Mononuclear cell (primary cell): Measurements from ENCODE around the gene RPIA. TPM values are rescaled to one million over a fixed set of nuclear protein-coding genes. Genes with fewer than 3 reads are reported as not detected.

Experiments used
- H3K27me3 ChIP-seq: 2 replicates; pipeline ENCODE4 v1.6.0; 2011; ENCODE audit warnings: low read length, control low read depth; ENCODE audit not compliant: insufficient read depth
- H3K4me1 ChIP-seq: 2 replicates; pipeline ENCODE4 v1.5.1; 2011; ENCODE audit warnings: mild to moderate bottlenecking, low read length, control low read depth; ENCODE audit not compliant: insufficient read depth
- H3K4me3 ChIP-seq: 2 replicates; pipeline ENCODE4 v1.5.1; 2011; ENCODE audit warnings: mild to moderate bottlenecking, low read length, moderate library complexity
- H3K9me3 ChIP-seq: 2 replicates; pipeline ENCODE4 v1.5.1; 2011; ENCODE audit warnings: low read depth, mild to moderate bottlenecking, control low read depth, low read length
- total RNA-seq: library from RNA; depleted of rRNA; stranded (reverse); fragments of >200 nt; gene quantifications from one replicate; pipeline ENCODE4 v1.2.3, GENCODE V29; 2012

Gene RPIA
- total RNA-seq, 1 donor: 18.9 TPM

DNA sequence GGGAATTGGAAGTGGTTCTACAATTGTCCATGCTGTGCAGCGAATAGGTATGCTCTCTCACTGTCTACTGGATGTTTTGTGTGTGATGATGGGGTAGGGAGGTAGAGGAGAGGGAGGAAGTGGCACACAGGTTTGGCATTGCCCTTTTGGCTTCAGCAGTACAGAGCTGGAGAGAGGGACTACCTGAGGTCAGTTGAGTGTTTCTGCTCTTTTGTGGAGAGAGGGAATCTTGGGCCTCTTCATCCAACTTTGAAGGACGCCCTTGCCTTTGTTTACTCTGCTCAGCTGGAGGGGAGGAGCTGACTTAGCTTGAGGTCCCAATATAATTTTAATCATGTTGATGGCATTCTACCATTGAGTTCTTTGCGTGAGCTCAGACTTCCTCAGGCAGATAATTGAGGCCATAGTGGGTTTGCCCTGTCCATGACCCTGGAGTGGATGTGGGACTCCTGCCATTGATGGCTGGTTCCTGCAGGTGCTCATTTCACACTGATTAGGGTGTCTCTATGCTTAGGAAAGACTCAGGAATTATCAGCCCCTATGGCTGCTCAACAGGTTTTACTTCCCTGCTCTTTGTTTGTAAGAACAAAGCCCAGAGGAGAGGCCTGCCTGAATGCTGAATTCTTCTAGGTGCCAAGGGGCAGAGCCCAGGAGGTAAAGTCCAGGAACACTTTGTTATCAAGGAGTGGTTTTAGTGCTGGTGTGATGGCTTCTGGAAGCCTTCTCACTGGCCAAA lies 7.2 kb downstream of the RPIA start:
- no peaks in the 10 kb centered on the region for H3K27me3 ChIP-seq
- H3K4me1 ChIP-seq: peaks cover 13% of the 10 kb centered on the region
- no peak overlapping the region for H3K4me3 ChIP-seq
- no peaks in the 10 kb centered on the region for H3K9me3 ChIP-seq

DNA sequence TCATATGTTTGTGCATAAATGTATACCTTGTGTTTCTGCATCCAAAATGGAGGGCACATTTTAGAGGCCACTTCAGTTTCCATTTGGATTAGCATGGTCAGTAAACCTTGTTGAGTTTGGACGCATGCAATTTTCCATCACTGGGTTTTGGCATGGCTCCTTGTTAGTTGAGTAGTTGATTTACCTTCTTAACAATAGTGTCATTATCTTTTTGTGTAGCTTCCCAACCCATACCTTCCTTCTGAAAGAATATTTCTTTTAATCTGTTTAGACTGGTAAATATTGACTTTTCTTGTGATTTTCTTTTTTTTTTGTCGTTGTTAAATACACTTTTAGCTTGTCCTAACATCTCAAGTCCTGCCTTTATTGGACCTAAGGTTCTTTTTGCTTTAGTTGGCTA lies 15.5 kb downstream of the RPIA start:
- Histone ChIP-seq H3K9me3 (no peaks in the 10 kb centered on the region), H3K4me3 (no peak overlapping the region), H3K27me3 (no peaks in the 10 kb centered on the region), H3K4me1 (no peaks in the 10 kb centered on the region)

DNA sequence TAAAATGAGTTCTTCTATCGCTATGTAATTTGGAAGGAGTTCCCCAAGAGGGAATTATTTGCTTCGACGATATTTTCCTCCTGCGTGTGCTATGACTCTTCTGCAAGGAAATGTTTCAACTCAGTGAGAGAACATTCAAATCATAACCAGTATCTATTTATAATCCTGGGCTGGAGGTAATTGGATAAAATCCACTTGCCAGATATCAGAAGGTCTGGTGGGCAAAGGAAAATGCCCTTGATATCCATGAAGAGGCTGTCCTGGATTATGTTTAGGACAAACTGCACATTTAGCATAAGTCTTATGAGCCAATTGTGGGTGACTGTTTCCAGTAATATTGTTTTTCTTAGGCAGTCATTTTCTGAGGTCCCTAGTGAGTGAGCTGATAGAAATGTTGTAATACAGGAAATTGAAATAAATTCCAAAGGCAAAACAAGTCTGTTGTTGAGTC lies 17.7 kb downstream of the RPIA start:
- H3K9me3 ChIP-seq: no peaks in the 10 kb centered on the region
- H3K4me3 ChIP-seq: no peak overlapping the region
- no peaks in the 10 kb centered on the region for H3K4me1 ChIP-seq
- no peaks in the 10 kb centered on the region for H3K27me3 ChIP-seq

DNA sequence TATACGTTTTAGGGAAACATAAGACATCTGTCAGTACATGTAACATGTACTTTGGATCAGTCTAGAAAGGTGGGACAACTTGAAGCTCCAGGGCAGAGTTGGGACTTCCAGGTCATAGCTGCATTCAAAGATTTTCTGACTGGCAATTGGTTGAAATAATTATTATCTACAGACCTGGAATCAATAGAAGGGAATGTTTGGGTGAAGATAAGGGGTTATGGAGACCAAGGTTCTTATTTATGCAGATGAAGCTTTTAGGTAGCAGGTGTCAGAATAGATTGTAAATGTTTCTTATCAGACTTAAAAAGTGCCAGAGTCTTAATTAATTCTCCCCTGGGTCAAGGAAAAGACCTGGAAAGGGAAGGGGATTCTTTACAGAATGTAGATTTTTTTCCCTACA lies 19.8 kb downstream of the RPIA start:
- H3K27me3 ChIP-seq: no peaks in the 10 kb centered on the region
- H3K9me3 ChIP-seq: no peaks in the 10 kb centered on the region

DNA sequence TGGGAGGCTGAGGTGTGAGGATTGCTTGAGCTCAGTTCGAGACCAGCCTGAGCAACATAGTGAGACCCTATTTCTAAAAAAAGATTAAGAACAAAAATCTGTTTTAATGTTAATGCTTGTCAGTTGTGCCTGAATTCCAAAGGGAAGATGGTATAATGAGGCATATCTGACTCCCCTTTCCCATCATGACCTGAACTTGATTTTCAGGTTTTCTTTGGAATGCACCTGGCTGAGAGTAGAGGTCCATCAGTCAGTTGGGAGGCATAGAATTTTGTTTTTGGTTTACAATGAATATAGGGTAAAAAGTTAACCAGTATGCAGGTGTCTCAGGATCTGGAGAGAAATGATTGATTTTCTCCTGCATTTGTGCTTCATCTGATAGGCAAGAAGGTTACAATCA lies 20.4 kb downstream of the RPIA start:
- no peaks in the 10 kb centered on the region for H3K9me3 ChIP-seq
- H3K4me1 ChIP-seq: no peaks in the 10 kb centered on the region
- no peak overlapping the region for H3K4me3 ChIP-seq
- H3K27me3 ChIP-seq: no peaks in the 10 kb centered on the region

More for the DNA sequence above, 19.8 kb downstream of the RPIA start:
- Histone ChIP-seq H3K4me1 (no peaks in the 10 kb centered on the region), H3K4me3 (no peak overlapping the region)

DNA sequence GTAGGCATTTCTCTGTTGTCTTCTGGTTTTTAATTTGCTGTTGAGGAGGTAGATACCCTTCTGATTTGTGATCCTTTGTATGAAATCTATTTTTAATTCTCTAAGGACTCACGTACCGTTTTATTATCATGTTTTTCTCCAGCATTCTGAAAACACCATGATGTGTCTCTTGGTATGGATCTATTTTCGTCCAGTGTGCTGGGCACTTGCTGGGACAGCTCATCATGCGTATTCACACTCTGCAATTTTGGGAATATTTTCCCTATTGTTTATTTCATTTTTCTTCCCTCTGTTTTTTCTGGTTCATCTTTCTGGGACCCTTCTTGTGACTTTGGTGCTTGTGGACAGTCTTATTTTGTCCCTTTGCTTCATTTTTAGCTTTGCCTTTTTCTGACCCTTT lies 21.9 kb downstream of the RPIA start:
- Histone ChIP-seq H3K4me3 (no peak overlapping the region), H3K9me3 (peaks cover 4% of the 10 kb centered on the region), H3K4me1 (no peaks in the 10 kb centered on the region), H3K27me3 (no peaks in the 10 kb centered on the region)

DNA sequence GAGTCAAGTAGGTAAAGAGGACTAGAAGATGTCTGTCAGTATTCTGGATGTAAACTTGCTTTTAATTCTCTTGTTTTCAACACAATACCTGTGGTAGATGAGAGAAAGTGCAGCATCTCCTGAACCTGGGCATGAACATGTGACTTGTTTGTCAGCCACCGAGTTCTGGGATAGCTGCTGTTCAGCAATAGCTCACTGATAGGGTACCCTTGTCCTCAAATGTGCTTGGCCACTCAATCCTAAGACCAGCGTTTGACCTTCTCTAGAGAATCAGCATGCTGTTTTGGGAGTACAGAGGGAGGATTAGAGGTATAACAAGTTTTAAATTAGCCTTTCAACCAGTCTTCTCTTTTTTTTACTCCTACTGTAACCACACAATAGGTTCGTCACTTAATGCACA lies 23.2 kb downstream of the RPIA start:
- peaks cover 8% of the 10 kb centered on the region for H3K9me3 ChIP-seq

DNA sequence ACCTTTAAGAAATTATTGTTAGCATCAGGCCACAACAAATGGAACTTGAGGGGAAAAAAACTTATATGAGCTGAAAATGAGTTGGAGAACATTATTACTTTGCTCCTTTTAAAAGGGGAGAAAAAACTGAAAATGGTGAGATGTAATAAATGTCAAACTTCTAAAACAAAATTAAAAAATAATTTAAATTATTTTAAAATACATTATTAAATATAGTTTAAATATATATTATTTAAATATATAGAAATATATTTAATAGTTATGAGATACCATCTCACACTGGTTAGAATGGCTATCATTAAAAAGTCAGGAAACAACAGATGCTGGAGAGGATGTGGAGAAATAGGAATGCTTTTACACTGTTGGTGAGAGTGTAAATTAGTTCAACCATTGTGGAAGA lies 28.9 kb downstream of the RPIA start:
- no peak overlapping the region for H3K4me3 ChIP-seq
- no peaks in the 10 kb centered on the region for H3K4me1 ChIP-seq

More for the DNA sequence above, 23.2 kb downstream of the RPIA start:
- Histone ChIP-seq H3K27me3 (no peaks in the 10 kb centered on the region), H3K4me1 (no peaks in the 10 kb centered on the region), H3K4me3 (no peak overlapping the region)

DNA sequence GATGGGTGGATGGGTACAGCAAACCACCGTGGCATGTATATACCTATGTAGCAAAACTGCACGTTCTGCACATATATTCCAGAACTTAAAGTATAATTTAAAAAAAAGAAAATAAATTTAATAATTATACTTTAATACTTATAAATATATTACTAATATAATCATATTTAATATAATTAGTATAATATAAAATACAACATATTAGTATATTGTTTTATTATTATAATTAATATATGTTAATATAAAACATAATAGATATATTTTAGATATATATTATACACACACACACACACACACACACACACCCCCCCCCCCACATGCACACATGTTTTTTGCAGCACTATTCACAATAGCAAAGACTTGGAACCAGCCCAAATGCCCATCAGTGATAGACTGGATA lies 29.8 kb downstream of the RPIA start:
- Histone ChIP-seq H3K4me1 (no peaks in the 10 kb centered on the region), H3K4me3 (no peak overlapping the region), H3K27me3 (no peaks in the 10 kb centered on the region), H3K9me3 (peaks cover 8% of the 10 kb centered on the region)

More for the DNA sequence above, 28.9 kb downstream of the RPIA start:
- Histone ChIP-seq H3K9me3 (peaks cover 8% of the 10 kb centered on the region), H3K27me3 (no peaks in the 10 kb centered on the region)

DNA sequence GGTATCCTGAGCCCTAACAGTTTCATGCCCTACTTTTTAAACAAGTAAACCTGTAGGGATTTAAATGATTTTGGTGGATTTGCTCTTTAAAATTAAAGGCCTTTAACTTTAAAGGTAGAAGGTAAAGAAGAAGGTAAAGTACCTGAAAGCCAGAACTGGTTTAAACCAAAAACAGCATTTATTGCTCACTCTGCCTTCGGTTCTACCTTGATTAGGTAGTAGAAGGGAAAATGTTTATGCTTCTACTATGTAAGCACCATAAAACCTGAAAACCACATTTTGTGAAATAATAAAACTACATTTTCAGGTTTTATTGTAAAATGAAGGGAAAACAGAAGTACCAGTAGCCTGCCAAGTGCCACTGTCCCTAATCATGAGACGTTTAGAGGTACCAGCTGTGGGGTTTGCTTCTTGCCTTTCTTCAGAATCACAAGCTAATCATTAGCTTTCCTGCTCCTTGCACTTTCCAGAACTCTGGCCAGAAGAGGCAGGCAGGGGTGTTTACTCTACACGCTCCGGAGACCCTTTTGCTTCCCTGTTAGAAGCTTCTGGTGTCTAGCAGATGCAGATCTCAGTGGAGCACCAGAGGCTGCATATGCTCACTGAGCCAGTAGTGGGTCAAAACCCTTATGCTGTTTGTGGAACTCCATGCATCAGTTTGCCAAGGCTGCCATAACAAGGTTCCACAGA lies 33.3 kb downstream of the RPIA start:
- no peaks in the 10 kb centered on the region for H3K27me3 ChIP-seq
- no peak overlapping the region for H3K4me3 ChIP-seq
- H3K9me3 ChIP-seq: no peaks in the 10 kb centered on the region
- H3K4me1 ChIP-seq: no peaks in the 10 kb centered on the region

DNA sequence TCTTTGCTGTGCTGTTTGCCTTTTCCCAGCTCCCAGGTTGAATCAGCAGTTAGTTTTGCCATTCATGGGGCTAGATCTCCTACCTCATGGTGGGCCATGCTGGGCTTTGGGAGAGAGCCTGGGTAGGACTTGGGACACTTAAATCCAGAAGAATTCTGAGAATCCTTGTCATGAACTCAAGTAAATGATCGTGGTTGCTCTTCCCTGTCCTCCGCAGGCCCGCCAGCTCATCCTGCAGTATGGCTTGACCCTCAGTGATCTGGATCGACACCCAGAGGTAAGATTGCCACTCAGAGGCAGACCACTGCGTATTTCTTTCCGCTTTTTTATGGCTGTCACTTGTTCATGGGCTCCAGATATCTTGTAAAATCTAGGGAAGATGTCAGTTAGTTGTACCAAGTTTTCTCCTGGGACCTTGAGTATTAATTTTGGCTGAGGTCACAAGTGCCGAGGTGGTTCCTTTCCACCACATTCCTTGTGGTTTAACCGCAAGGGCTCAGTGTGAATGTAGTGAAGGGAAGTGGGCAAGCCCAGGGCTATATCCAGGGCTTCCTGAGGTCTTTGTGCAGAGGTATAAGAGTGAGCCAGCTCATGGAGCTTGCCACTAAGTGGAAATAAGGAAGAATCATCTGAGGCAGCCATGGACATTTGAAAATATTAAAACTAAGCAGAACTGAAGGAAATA lies 37.7 kb downstream of the RPIA start:
- Histone ChIP-seq H3K4me1 (no peaks in the 10 kb centered on the region), H3K27me3 (no peaks in the 10 kb centered on the region), H3K9me3 (no peaks in the 10 kb centered on the region), H3K4me3 (no peak overlapping the region)

DNA sequence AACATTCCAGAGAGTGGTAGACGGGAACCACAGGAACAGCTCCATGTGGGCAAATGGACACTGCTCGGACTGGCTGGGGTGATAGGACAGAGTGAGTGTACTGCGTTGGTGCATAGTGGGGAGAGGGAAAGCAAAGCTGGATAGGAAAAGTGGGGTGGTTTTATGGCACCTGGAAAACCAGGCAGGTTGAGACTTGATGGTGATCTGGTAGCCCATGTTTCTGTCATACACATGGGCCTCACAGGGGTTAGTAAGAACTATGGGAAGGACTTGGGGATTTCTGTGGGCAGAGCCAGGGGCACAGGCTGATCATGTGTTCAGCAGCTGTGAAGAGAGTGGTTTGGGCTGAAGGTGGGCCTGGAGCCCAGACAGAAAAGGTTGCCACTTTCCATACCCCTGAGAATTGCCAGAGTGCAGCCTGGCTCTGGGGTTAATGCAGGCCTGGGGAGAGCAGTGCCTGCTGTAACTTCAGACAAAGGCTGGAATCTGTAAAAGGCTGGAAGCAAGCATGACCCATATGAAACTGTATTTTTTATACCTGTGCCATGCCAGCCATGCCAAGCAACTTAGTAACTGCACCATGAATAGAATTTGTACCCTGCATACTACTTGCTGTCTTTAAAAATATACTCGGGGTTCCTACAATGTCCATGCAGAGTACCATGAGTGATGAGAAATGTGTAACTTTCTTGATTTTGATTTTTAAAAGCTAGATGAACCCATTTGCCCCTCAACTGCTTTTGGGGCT lies 41.9 kb downstream of the RPIA start:
- H3K9me3 ChIP-seq: no peaks in the 10 kb centered on the region
- H3K4me1 ChIP-seq: no peaks in the 10 kb centered on the region
- no peaks in the 10 kb centered on the region for H3K27me3 ChIP-seq
- no peak overlapping the region for H3K4me3 ChIP-seq

DNA sequence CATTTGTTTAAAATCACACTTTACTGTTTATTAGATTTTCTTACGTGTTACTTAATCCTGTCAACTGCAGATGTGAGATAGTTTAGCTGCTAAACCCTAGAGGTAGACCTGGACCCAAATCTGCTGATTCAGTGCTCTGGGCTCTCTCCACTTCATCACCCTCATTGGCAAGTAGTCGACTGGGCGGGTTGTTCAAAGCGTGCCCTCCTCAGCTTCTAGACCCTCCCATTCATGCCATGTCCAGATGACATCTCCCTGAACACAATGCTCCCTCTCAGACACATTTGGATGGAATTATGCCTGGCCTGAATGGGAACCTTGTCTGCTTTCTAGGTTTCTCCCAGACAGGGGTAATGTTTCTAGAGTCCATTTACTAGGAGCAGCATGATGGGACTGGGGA lies 43.7 kb downstream of the RPIA start:
- H3K4me3 ChIP-seq: no peak overlapping the region
- no peaks in the 10 kb centered on the region for H3K27me3 ChIP-seq
- H3K9me3 ChIP-seq: no peaks in the 10 kb centered on the region

DNA sequence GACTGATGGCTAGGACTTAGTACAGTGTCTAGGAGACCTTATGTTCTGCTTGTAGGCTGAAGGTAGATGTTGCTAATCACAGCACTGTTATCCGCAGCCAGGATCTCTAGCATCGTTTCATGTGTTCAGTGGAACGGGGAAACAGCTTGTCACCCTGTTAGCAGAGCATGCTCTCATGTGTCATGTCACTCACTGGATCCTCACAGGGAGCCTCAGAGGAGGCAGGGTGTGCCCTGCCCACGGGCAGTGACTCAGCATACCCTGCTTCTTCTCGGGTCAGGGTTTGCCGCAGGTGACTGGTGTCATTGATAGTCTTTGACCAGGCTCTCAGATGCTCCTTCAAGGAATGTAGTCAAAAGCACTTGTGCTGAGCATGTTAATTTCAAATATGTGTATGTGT lies 44.4 kb downstream of the RPIA start:
- Histone ChIP-seq H3K4me1 (no peaks in the 10 kb centered on the region), H3K27me3 (no peaks in the 10 kb centered on the region), H3K9me3 (no peaks in the 10 kb centered on the region), H3K4me3 (no peak overlapping the region)

More for the DNA sequence above, 43.7 kb downstream of the RPIA start:
- no peaks in the 10 kb centered on the region for H3K4me1 ChIP-seq

DNA sequence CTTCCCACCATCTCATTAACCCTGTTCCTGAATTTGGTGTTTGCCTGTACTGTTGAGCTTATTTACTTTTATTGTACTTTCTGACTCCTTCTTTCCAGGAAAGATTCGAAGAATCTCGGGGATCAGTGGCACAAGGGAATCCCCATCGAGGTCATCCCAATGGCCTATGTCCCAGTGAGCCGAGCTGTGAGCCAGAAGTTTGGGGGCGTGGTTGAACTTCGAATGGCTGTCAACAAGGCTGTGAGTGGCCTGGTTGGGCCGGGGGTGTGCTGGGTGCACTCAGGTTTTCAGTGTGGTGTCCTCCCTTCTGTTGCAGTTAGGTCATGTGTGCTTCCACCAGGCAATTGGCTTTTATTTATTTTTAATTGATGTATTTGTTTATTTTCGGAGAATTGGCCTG lies 45.0 kb downstream of the RPIA start:
- Histone ChIP-seq H3K9me3 (no peaks in the 10 kb centered on the region), H3K27me3 (no peaks in the 10 kb centered on the region), H3K4me3 (no peak overlapping the region), H3K4me1 (no peaks in the 10 kb centered on the region)
